A673 (cell line): ENCODE data around the gene TOLLIP.

Experiments used
- EZH2 ChIP-seq: fragments of 200-600 bp; sonication (generic); IDR thresholded peaks from 2 replicates; pipeline ENCODE4 v1.6.1; 2017; ENCODE audit warnings: borderline replicate concordance, low read depth, mild to moderate bottlenecking, mixed read lengths, antibody characterized with exemption, low read length; ENCODE audit not compliant: poor library complexity, severe bottlenecking
- TF ChIP-seq, protein P1 (sequence below): fragments of 300-800, 200-600 bp; sonication (generic); conservative IDR thresholded peaks from 2 replicates; pipeline ENCODE4 v1.5.1; 2017; ENCODE audit warnings: low read depth, mild to moderate bottlenecking, antibody characterized with exemption, low read length, moderate library complexity, mixed read lengths

GRCh38 chr11:1261241-1262071 is 48.0 kb downstream of the TOLLIP start:
- TF ChIP-seq, protein P1, sequence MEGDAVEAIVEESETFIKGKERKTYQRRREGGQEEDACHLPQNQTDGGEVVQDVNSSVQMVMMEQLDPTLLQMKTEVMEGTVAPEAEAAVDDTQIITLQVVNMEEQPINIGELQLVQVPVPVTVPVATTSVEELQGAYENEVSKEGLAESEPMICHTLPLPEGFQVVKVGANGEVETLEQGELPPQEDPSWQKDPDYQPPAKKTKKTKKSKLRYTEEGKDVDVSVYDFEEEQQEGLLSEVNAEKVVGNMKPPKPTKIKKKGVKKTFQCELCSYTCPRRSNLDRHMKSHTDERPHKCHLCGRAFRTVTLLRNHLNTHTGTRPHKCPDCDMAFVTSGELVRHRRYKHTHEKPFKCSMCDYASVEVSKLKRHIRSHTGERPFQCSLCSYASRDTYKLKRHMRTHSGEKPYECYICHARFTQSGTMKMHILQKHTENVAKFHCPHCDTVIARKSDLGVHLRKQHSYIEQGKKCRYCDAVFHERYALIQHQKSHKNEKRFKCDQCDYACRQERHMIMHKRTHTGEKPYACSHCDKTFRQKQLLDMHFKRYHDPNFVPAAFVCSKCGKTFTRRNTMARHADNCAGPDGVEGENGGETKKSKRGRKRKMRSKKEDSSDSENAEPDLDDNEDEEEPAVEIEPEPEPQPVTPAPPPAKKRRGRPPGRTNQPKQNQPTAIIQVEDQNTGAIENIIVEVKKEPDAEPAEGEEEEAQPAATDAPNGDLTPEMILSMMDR, result no peak
- TF ChIP-seq EZH2, result no peak
